MM.1S (cell line): ENCODE data around the gene SEPSECS.

Experiments
- CTCF ChIP-seq: fragments of 300-600 bp; sonication (generic); IDR thresholded peaks from 2 replicates; pipeline ENCODE4 v1.5.1; 2016; ENCODE audit warnings: antibody characterized with exemption, low read length, mixed read lengths
- EZH2 ChIP-seq: fragments of 300-600 bp; sonication (generic); optimal IDR thresholded peaks from 2 replicates; pipeline ENCODE3; 2017; ENCODE audit warnings: low read depth, mild to moderate bottlenecking, antibody characterized with exemption, low read length, mixed read lengths
- EZH2phosphoT487 ChIP-seq: fragments of 300-600 bp; sonication (generic); IDR thresholded peaks from 2 replicates; pipeline ENCODE4 v1.6.1; 2018; ENCODE audit warnings: antibody characterized with exemption, low read length

GRCh38 chr4:25108556-25108955 is 51.7 kb downstream of the SEPSECS start:
- TF ChIP-seq CTCF (no peak), EZH2 (no peak), EZH2phosphoT487 (no peak)
